ENCODE data around the gene MORC2. TPM values are rescaled to one million over a fixed set of nuclear protein-coding genes. Genes with fewer than 3 reads are reported as not detected.

Gene MORC2
- total RNA-seq, 1 experiment from 2014 or later, result 17.5 TPM

GRCh38 chr22:30878516-30879414 lies 89.8 kb downstream of the MORC2 start:
- in situ Hi-C loops (cut with HindIII; ENCODE audit: low sequenced_read_pairs), result no loop called here
- DNase-seq (ENCODE audit: low spot score), result peak; percentile 86

GRCh38 chr22:30877662-30878515 lies 90.7 kb downstream of the MORC2 start:
- peak; percentile 47 for DNase-seq (ENCODE audit: low spot score)
- in situ Hi-C loops (cut with HindIII; ENCODE audit: low sequenced_read_pairs), result no loop called here

- peak; percentile 94 for DNase-seq (ENCODE audit: low spot score)
- in situ Hi-C loops (cut with HindIII; ENCODE audit: low sequenced_read_pairs), result no loop called here
Measured at GRCh38 chr22:30876915-30877553, 91.5 kb downstream of the MORC2 start.

GRCh38 chr22:30876221-30876751 lies 92.3 kb downstream of the MORC2 start:
- no peak for DNase-seq (ENCODE audit: low spot score)
- in situ Hi-C loops (cut with HindIII; ENCODE audit: low sequenced_read_pairs), result no loop called here

- DNase-seq (ENCODE audit: low spot score), result peak; percentile 88
- in situ Hi-C loops (cut with HindIII; ENCODE audit: low sequenced_read_pairs), result no loop called here
Measured at GRCh38 chr22:30875481-30876215, 92.9 kb downstream of the MORC2 start.

Other genes with a start within 250 kb of the MORC2 start
- gene TUG1, start 491 bp upstream of the MORC2 start, total RNA-seq (2014; rRNA removed; shearing (Covaris generic)), result 34.4 and 41.8 TPM in 2 replicates
- gene SMTN, start 112.5 kb upstream of the MORC2 start, total RNA-seq (2014; rRNA removed; shearing (Covaris generic)), result 27.9 and 38.9 TPM in 2 replicates
- gene SELENOM, start 138.8 kb upstream of the MORC2 start, total RNA-seq (2014; rRNA removed; shearing (Covaris generic)), result 55.1 and 115 TPM in 2 replicates
- gene INPP5J, start 154.2 kb upstream of the MORC2 start, total RNA-seq (2014; rRNA removed; shearing (Covaris generic)), result 0.74 and 3.0 TPM in 2 replicates
- 4.4 and 4.9 TPM in 2 replicates for gene PLA2G3, start 171.7 kb upstream of the MORC2 start, total RNA-seq (2014; rRNA removed; shearing (Covaris generic))
- gene RNF185, start 191.4 kb upstream of the MORC2 start, total RNA-seq (2014; rRNA removed; shearing (Covaris generic)), result 45.7 and 54.8 TPM in 2 replicates
- 49.9 and 58.0 TPM in 2 replicates for gene LIMK2, start 243.5 kb upstream of the MORC2 start, total RNA-seq (2014; rRNA removed; shearing (Covaris generic))

All from G401 (cell line).